Mesodermal cell (in vitro differentiated cells): ENCODE data around the gene GNA14.
"Not testable (repeated sequence)": the region's sequence is repeated elsewhere in the genome, so short reads cannot be mapped to it uniquely, and the experiment has no call there.

Source experiments
- H3K27ac ChIP-seq: 2 replicates; pipeline ENCODE4 v1.7.0; 2013; ENCODE audit warnings: mild to moderate bottlenecking, low read depth, low read length, moderate library complexity; ENCODE audit not compliant: severe bottlenecking
- H3K36me3 ChIP-seq: 2 replicates; pipeline ENCODE4 v1.7.1; 2013; ENCODE audit warnings: mild to moderate bottlenecking, low read length, moderate library complexity; ENCODE audit not compliant: control insufficient read depth, insufficient read depth
- H3K4me1 ChIP-seq: one replicate; pipeline ENCODE4 v1.7.1; 2013; ENCODE audit warnings: mild to moderate bottlenecking, low read length; ENCODE audit not compliant: insufficient read depth, control insufficient read depth, poor library complexity, severe bottlenecking
- H3K4me3 ChIP-seq: 2 replicates; pipeline ENCODE4 v1.7.0; 2013; ENCODE audit warnings: low read length, control low read depth, mild to moderate bottlenecking; ENCODE audit not compliant: insufficient read depth, poor library complexity, severe bottlenecking; ENCODE audit errors: extremely low read depth
- H3K9me3 ChIP-seq: 2 replicates; pipeline ENCODE4 v1.7.1; 2013; ENCODE audit warnings: mild to moderate bottlenecking, low read length, moderate library complexity; ENCODE audit not compliant: control insufficient read depth
- WGBS, 2 experiments: methylation state at CpG; one replicate each; pipeline ENCODE4 v1.1.5; 2013; ENCODE audit warnings: missing lambda C conversion rate in 2 of 2; ENCODE audit not compliant: insufficient coverage in 2 of 2; 5-methylcytosine and 5-hydroxymethylcytosine counted together

GNA14 gene

DNA sequence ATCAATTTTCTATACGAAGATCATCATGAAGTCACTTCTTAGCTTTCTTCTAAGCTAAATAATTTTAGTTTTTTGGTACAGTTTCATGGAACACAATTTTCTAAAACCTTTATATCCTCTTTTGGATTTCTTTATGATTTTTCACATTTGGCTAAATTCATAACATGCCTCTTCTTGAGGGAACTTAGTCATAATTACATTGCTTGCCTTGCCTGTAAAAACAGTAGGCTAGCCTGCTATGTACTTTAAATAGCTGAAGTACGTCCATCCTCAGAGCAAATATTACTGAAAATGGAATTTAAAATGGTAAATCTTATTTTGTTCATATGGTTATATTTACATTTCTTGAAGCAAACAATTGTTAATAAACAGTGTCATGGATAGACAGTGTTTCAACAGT lies 245.8 kb downstream of the GNA14 start:
- H3K4me1 ChIP-seq = no peaks in the 10 kb centered on the region
- WGBS, 2 experiments = no CpG with 5 or more reads among the region's 2 CpGs
- no peak overlapping the region for H3K27ac ChIP-seq
- H3K36me3 ChIP-seq = peaks cover 10% of the 10 kb centered on the region
- H3K9me3 ChIP-seq = no peaks in the 10 kb centered on the region
- no peak overlapping the region for H3K4me3 ChIP-seq

DNA sequence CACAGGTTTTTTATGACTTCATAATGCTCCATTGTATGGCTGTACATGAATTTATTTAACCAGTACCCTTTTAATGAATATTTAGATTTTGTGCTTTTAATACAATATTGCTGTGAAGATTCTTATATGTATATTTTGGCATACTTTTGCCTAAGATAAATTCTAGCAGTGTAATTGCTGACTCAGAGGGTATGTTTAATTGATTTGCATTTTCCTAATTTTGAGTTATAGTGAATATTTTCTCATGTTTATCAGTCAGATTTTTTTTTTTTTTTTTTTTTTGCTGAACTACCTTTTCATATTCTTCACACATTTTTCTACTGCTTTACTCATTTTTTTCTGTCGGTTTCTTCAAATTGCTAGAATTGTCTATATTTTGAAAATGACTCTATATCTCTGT lies 248.2 kb downstream of the GNA14 start:
- WGBS, 2 experiments = no CpG with 5 or more reads among the region's 1 CpG
- H3K4me1 ChIP-seq = no peaks in the 10 kb centered on the region
- no peaks in the 10 kb centered on the region for H3K9me3 ChIP-seq
- no peaks in the 10 kb centered on the region for H3K36me3 ChIP-seq
- H3K4me3 ChIP-seq = no peak overlapping the region
- H3K27ac ChIP-seq = no peak overlapping the region

DNA sequence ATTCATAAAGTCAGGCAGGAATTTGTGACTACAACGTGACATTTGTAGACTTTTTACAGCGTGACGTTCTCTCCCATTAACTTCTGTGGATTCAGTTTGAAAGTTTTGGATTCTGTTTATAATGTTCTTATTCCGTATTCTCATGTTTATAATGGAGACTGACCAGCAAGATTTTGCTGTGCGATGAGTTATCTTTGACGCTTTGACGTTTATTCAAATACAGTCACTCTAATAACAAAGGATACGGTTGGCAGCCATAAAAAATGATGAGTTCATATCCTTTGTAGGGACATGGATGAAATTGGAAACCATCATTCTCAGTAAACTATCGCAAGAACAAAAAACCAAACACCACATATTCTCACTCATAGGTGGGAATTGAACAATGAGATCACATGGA lies 249.5 kb downstream of the GNA14 start:
- H3K4me1 ChIP-seq, H3K9me3 ChIP-seq, H3K27ac ChIP-seq, H3K4me3 ChIP-seq, H3K36me3 ChIP-seq: not testable (repeated sequence)
- 91% methylated on average over 3 of the region's 9 CpGs; no CpG with 5 or more reads in 1 of the 2 experiments for WGBS, 2 experiments

DNA sequence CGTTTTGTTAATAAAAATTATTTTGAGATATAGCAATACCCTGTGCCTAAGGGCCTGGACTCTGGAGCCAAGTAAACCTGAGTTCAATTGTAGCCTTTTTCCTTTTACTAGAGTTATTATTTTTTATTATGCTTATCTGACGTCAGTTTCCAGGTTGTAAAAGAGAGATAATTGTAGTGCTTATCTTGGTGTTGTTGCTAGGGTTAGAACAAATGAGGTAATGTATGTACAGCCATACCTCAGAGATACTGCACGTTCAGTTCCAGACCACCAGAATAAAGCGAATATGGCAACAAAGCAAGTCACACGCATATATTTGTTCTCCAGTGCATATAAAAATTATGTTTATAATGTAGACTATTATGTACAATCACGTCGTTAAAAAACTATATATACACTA lies 255.8 kb downstream of the GNA14 start:
- no peak overlapping the region for H3K27ac ChIP-seq
- no CpG with 5 or more reads among the region's 7 CpGs for WGBS, 2 experiments
- H3K4me1 ChIP-seq = no peaks in the 10 kb centered on the region

DNA sequence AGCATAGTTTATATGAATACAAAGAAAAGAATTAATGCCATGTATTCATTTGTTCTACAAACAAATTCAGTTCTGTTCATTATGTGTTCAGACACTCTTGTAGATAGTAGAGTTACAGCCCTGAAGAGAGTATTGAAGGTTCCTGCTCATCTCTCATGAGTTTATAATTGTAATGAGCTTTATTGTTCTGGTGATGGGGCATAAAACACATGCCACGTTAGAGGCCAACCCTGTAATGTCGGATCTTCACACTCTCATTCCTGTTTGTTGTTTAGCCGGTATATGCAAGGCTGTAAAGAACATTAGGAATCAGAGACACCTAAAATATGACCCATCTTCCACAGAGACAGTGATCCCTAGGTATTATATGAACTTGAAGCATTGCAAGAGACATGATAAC lies 256.3 kb downstream of the GNA14 start:
- 93 to 95% methylated on average over 3 of the region's 3 CpGs for WGBS, 2 experiments
- Histone ChIP-seq H3K9me3 (no peaks in the 10 kb centered on the region), H3K4me3 (no peak overlapping the region), H3K4me1 (no peaks in the 10 kb centered on the region), H3K27ac (no peak overlapping the region), H3K36me3 (no peaks in the 10 kb centered on the region)

More for the DNA sequence above, 255.8 kb downstream of the GNA14 start:
- Histone ChIP-seq H3K36me3 (no peaks in the 10 kb centered on the region), H3K4me3 (no peak overlapping the region), H3K9me3 (no peaks in the 10 kb centered on the region)

DNA sequence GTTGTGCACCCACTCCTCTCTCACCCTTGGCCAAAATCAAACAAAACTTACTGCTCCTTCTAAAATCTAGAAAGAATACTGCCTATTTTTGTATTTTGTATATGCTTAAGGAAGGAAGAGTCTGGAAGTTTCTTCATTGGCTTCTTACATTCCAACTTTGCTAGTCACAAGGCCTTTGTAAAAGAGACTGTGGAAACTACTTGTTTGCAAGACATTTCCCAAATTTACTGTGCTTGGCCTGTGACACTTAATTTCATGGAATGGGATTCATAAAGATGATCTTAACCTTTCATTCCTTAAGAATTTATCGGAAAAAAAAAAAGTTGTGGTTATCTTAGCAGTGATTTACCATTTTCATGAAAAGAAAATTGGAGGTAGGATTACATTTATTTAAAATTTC lies 261.9 kb downstream of the GNA14 start:
- no CpG with 5 or more reads among the region's 1 CpG for WGBS, 2 experiments
- Histone ChIP-seq H3K4me3 (no peak overlapping the region), H3K36me3 (no peaks in the 10 kb centered on the region), H3K27ac (no peak overlapping the region), H3K4me1 (no peaks in the 10 kb centered on the region), H3K9me3 (no peaks in the 10 kb centered on the region)

DNA sequence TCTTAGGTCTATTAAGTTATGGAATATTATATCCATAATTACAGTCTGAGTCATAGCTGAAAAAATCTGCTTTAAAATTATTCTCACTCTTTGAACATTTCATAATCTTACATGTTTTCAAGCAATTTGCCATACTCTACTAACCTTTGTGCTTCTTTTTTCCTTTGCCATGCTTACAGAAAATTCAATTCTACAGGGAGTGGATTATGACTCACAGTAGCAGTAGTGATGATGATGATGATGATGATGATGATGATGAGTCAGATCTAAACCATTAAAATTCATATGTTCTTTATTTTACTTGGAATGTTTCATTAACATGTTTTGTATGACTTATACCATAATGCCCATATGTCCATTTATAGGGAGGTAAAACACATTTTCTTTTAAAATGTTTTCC lies 263.7 kb downstream of the GNA14 start:
- Histone ChIP-seq H3K27ac (no peak overlapping the region), H3K36me3 (no peaks in the 10 kb centered on the region), H3K4me3 (no peak overlapping the region), H3K9me3 (no peaks in the 10 kb centered on the region), H3K4me1 (no peaks in the 10 kb centered on the region)

DNA sequence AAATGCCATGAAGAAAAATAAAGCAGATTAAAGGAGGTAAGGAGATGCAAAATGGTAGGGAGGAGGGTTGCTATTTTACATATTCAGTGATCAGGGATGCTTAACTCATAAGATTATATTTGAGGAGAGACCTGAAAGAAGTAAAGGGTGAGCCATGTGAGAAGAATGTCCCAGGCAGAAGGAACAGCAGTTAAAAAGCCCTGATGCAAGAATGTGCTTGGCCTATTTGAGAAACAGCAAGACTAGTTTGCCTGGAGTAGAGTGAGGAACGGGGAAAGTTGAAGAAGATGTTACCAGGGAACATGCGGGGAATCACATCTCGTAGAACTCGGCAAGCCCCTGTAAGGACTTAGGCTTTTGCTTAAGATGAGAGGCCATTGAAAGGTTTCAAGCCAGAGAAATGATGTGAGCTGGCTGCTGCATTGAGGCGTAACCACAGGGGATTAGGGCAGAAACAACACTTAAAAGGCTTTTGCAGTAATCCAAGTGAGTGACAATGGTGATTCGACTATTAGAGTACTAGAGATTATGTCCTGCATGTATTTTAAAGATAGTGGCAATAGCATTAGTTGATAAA lies 272.1 kb downstream of the GNA14 start:
- no peaks in the 10 kb centered on the region for H3K9me3 ChIP-seq
- peaks cover 4% of the 10 kb centered on the region for H3K36me3 ChIP-seq
- H3K27ac ChIP-seq = no peak overlapping the region
- H3K4me1 ChIP-seq = peaks cover 4% of the 10 kb centered on the region
- 72 to 86% methylated on average over 6 of the region's 6 CpGs for WGBS, 2 experiments
- H3K4me3 ChIP-seq = no peak overlapping the region

DNA sequence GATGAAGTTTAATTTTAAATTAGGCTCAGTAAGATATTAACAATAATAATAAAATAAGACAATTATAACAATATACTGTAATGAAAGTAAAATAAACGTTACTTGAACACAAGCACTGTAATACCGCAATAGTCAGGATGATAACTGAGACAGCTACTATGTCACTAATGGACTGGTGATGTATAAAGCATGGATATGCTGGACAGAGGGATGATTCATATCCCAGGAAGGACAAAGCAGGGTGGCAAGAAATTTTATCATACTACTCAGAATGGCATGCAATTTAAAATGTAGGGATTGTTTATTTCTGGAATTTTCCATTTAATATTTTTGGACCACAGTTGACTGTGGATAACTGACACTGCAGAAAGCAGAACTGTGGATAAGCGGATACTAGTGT lies 273.9 kb downstream of the GNA14 start:
- H3K4me1 ChIP-seq = peaks cover 4% of the 10 kb centered on the region
- WGBS, 2 experiments = 71% methylated on average over 1 of the region's 3 CpGs; no CpG with 5 or more reads in 1 of the 2 experiments
- H3K9me3 ChIP-seq = no peaks in the 10 kb centered on the region
- no peak overlapping the region for H3K4me3 ChIP-seq
- peaks cover 12% of the 10 kb centered on the region for H3K36me3 ChIP-seq
- H3K27ac ChIP-seq = no peak overlapping the region
